Natural killer cell (primary cell): Measurements from ENCODE around the gene NAV2. TPM values are rescaled to one million over a fixed set of nuclear protein-coding genes. Genes with fewer than 3 reads are reported as not detected.

Experiments
- ATAC-seq, 3 donors: fragments of 150-1000 bp in 2 of 3; fragments of 200-7000 bp in 1 of 3; cut with Tn5 transposase; 1 replicate in 1 of 3; 2 replicates in 2 of 3; pipeline ENCODE4 v1.10.0; 2021; ENCODE audit warnings: mild to moderate bottlenecking in 2 of 3, moderate library complexity in 2 of 3
- DNase-seq, 2 donors: peaks; one replicate each; pipeline versions ENCODE4 v3.0.0 to v3.0.0-alpha.2; 2013 to 2021; ENCODE audit warnings: mixed read lengths in 1 of 2
- H3K27ac ChIP-seq: one replicate; pipeline ENCODE4 v1.5.1; 2013; ENCODE audit warnings: mild to moderate bottlenecking, low read length
- H3K27me3 ChIP-seq: one replicate; pipeline ENCODE4 v1.6.1; 2013; ENCODE audit warnings: low read length; ENCODE audit not compliant: control insufficient read depth, insufficient read depth
- H3K36me3 ChIP-seq: one replicate; pipeline ENCODE4 v1.6.1; 2013; ENCODE audit warnings: low read length; ENCODE audit not compliant: control insufficient read depth, insufficient read depth
- H3K4me1 ChIP-seq: one replicate; pipeline ENCODE4 v1.6.1; 2013; ENCODE audit warnings: low read length; ENCODE audit not compliant: control insufficient read depth, insufficient read depth
- H3K4me3 ChIP-seq: one replicate; pipeline ENCODE4 v1.5.1; 2013; ENCODE audit warnings: low read length
- H3K9me3 ChIP-seq: one replicate; pipeline ENCODE4 v1.6.1; 2013; ENCODE audit warnings: low read length; ENCODE audit not compliant: control insufficient read depth, insufficient read depth
- H3K27ac Mint-ChIP-seq, 2 donors: one replicate each; pipeline ENCODE4 v1.8.0; 2022; ENCODE audit warnings: mild to moderate bottlenecking in 2 of 2, mixed read lengths in 2 of 2, moderate library complexity in 1 of 2
- H3K27me3 Mint-ChIP-seq, 2 donors: one replicate each; pipeline ENCODE4 v1.8.0; 2022; ENCODE audit warnings: low read depth in 2 of 2, mixed read lengths in 2 of 2
- H3K36me3 Mint-ChIP-seq: one replicate; pipeline ENCODE4 v1.8.0; 2022; ENCODE audit warnings: mixed read lengths
- H3K4me1 Mint-ChIP-seq, 2 donors: one replicate each; pipeline ENCODE4 v1.8.0; 2022; ENCODE audit warnings: mixed read lengths in 2 of 2
- H3K4me3 Mint-ChIP-seq: one replicate; pipeline ENCODE4 v1.8.0; 2022; ENCODE audit warnings: mild to moderate bottlenecking, moderate library complexity, mixed read lengths
- H3K9me3 Mint-ChIP-seq, 2 donors: one replicate each; pipeline ENCODE4 v1.8.0; 2022; ENCODE audit warnings: mixed read lengths in 2 of 2
- WGBS: methylation state at CpG from one replicate; pipeline ENCODE4 v1.1.7; 2013; ENCODE audit warnings: missing lambda C conversion rate; ENCODE audit not compliant: insufficient coverage; 5-methylcytosine and 5-hydroxymethylcytosine counted together
- intact Hi-C: fragments of 100-400 bp; cut with micrococcal nuclease; formaldehyde crosslinking; loops from one replicate; pipeline ENCODE4 v1.14.2; 2022
- total RNA-seq, 4 donors: library from RNA; stranded (reverse); fragments of 120-200 nt in 1 of 4; gene quantifications; one replicate each; pipeline versions ENCODE4 v1.2.3 to v1.2.4, GENCODE V29; 2013 to 2022
- TF ChIP-seq, protein P1 (sequence below): fragments of 200-600 bp; IDR thresholded peaks from one replicate; pipeline ENCODE4 v1.8.0; 2022; ENCODE audit warnings: antibody characterized with exemption

NAV2 gene
- total RNA-seq, 3 donors from 2014 or later (not counting 1 experiment from before 2014, with no cell fraction given): 0.14 to 1.6 (median 0.43) TPM

DNA sequence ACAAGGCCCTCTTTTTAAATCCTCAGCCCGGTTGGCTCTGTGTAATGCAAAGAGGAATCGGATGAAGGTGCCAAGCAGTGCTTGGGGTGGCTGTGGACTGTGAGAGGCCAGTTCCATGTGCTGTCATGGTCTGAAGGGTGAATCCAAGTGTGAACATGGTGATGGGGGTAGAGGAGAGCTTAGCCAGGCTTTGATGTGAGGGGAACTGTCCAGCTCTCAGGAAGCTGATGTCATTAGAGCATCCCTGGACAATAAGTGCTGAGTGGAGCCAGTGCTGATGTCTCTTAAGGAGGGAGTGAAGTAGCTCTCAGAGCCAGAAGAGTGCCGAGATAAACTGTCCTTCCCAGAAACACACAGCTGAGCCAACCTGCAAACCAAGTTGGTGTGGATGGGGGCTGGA is 53.6 kb downstream of the NAV2 start:
- H3K4me1 ChIP-seq: no peaks in the 10 kb centered on the region
- Mint-ChIP-seq H3K4me3 (no peak overlapping the region), H3K36me3 (no peaks in the 10 kb centered on the region), H3K4me1 (no peaks in the 10 kb centered on the region), H3K27ac (no peak overlapping the region), H3K27me3 (peaks cover 24 to 25% of the 10 kb centered on the region in 2 donors), H3K9me3 (no peaks in the 10 kb centered on the region)
- no peaks in the 10 kb centered on the region for H3K27me3 ChIP-seq
- H3K4me3 ChIP-seq: no peak overlapping the region
- intact Hi-C loops: no loop called here
- H3K27ac ChIP-seq: no peak overlapping the region
- TF ChIP-seq, protein P1, sequence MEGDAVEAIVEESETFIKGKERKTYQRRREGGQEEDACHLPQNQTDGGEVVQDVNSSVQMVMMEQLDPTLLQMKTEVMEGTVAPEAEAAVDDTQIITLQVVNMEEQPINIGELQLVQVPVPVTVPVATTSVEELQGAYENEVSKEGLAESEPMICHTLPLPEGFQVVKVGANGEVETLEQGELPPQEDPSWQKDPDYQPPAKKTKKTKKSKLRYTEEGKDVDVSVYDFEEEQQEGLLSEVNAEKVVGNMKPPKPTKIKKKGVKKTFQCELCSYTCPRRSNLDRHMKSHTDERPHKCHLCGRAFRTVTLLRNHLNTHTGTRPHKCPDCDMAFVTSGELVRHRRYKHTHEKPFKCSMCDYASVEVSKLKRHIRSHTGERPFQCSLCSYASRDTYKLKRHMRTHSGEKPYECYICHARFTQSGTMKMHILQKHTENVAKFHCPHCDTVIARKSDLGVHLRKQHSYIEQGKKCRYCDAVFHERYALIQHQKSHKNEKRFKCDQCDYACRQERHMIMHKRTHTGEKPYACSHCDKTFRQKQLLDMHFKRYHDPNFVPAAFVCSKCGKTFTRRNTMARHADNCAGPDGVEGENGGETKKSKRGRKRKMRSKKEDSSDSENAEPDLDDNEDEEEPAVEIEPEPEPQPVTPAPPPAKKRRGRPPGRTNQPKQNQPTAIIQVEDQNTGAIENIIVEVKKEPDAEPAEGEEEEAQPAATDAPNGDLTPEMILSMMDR: no peak
- no peak for DNase-seq
- H3K36me3 ChIP-seq: no peaks in the 10 kb centered on the region
- no peak for ATAC-seq
- WGBS: 89% methylated on average over 3 of the region's 3 CpGs
- H3K9me3 ChIP-seq: no peaks in the 10 kb centered on the region

DNA sequence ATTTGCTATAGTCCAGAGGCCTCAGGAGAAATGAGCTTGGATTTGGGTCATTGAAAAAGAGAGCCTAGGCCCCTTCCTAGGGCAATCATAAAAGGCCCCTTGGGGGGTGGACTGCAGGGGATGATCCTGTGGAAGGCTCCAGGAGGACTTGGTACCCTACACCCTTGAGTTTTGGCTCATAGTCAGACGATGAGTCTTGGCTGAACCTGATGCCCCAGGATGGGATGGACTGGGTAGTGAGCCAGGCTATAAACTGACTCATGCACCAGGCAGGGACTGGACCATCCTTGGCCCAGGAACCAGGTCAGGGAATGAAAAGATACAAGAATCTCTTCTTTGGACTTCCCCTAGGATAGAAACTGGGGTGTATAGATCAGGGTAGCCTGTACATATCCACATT is 54.2 kb downstream of the NAV2 start:
- no peaks in the 10 kb centered on the region for H3K4me1 Mint-ChIP-seq
- DNase-seq (no peak), ATAC-seq (no peak)
- H3K4me3 Mint-ChIP-seq: no peak overlapping the region
- no peaks in the 10 kb centered on the region for H3K27me3 ChIP-seq
- H3K27ac Mint-ChIP-seq: no peak overlapping the region
- TF ChIP-seq, protein P1: no peak
- WGBS: 65% methylated on average over 1 of the region's 1 CpG
- H3K9me3 Mint-ChIP-seq: no peaks in the 10 kb centered on the region
- intact Hi-C loops: no loop called here
- H3K4me1 ChIP-seq: no peaks in the 10 kb centered on the region
- no peaks in the 10 kb centered on the region for H3K36me3 Mint-ChIP-seq
- H3K36me3 ChIP-seq: no peaks in the 10 kb centered on the region
- H3K27ac ChIP-seq: no peak overlapping the region
- H3K9me3 ChIP-seq: no peaks in the 10 kb centered on the region
- H3K27me3 Mint-ChIP-seq: peaks cover 24 to 28% of the 10 kb centered on the region in 2 donors
- no peak overlapping the region for H3K4me3 ChIP-seq

DNA sequence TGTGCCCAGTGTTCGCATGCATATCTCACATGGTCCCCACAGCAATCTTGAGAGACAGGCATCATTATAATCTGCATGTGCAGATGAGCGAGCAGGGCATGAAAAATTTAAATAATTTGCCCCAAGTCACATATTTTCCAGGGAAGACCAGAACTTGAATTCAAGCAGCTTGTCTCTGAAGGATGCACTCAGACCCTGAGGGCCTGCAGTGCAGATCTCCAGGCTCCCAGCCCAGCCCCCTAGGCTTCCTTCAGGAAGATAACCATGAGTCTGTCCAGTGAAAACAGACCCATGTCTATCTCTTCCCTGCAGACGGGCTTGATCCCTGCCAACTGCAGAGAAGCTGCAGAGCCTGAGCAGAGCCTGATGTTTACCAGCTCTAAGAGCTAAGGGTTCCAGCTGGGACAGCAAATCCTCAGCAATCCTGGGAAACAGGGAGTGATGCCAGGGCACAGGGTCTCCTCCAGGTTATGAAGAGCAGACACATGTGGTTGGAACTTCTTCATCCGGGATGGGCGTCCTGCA is 55.1 kb downstream of the NAV2 start:
- Histone ChIP-seq H3K27ac (no peak overlapping the region), H3K4me1 (no peaks in the 10 kb centered on the region), H3K27me3 (no peaks in the 10 kb centered on the region), H3K9me3 (no peaks in the 10 kb centered on the region), H3K36me3 (no peaks in the 10 kb centered on the region), H3K4me3 (no peak overlapping the region)
- Mint-ChIP-seq H3K4me1 (no peaks in the 10 kb centered on the region), H3K36me3 (no peaks in the 10 kb centered on the region), H3K27ac (no peak overlapping the region), H3K9me3 (no peaks in the 10 kb centered on the region), H3K4me3 (no peak overlapping the region), H3K27me3 (peaks cover 24 to 34% of the 10 kb centered on the region in 2 donors)
- WGBS: 87% methylated on average over 5 of the region's 5 CpGs
- TF ChIP-seq, protein P1: no peak
- intact Hi-C loops: no loop called here
- DNase-seq: no peak
- ATAC-seq: no peak

DNA sequence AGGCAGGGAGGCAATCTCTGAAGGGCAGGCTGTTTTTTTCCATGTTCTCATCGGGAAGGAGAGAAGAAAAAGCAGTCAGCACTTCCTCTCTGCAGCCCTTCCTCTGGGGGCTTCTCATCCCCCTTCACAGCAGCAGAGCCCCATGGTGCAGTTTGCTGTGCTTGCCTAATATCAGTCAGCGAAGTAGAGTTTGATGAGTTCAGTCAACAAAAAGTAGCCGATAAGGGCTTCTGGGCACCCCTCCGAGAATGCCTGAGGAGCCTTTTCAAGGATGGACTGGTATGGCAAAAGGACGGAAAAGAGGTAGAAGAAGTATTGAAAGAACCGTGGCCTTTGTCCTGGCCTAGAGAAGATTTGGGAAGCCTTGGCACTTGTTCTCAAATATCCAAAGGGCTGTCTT is 55.6 kb downstream of the NAV2 start:
- intact Hi-C loops: no loop called here
- H3K27me3 Mint-ChIP-seq: peaks cover 23 to 36% of the 10 kb centered on the region in 2 donors
- DNase-seq: no peak
- H3K9me3 Mint-ChIP-seq: no peaks in the 10 kb centered on the region
- no peak overlapping the region for H3K27ac Mint-ChIP-seq
- no peaks in the 10 kb centered on the region for H3K4me1 ChIP-seq
- H3K4me1 Mint-ChIP-seq: no peaks in the 10 kb centered on the region
- H3K9me3 ChIP-seq: no peaks in the 10 kb centered on the region
- no peak overlapping the region for H3K27ac ChIP-seq
- 83% methylated on average over 6 of the region's 6 CpGs for WGBS
- no peaks in the 10 kb centered on the region for H3K27me3 ChIP-seq
- no peaks in the 10 kb centered on the region for H3K36me3 ChIP-seq
- H3K4me3 Mint-ChIP-seq: no peak overlapping the region
- H3K36me3 Mint-ChIP-seq: no peaks in the 10 kb centered on the region
- TF ChIP-seq, protein P1: no peak
- no peak for ATAC-seq
- H3K4me3 ChIP-seq: no peak overlapping the region
